H9 (cell line): Measurements from ENCODE around the gene C12orf75. TPM values are rescaled to one million over a fixed set of nuclear protein-coding genes. Genes with fewer than 3 reads are reported as not detected.
"Not testable (repeated sequence)": the region's sequence is repeated elsewhere in the genome, so short reads cannot be mapped to it uniquely, and the experiment has no call there.

Source experiments
- DNase-seq: peaks from one replicate; pipeline ENCODE4 v3.0.0-alpha.2; 2017
- H2AFZ ChIP-seq: one replicate; pipeline ENCODE4 v1.6.1; 2013; ENCODE audit warnings: mild to moderate bottlenecking, low read length, control low read depth, moderate library complexity
- H2AK5ac ChIP-seq: 2 replicates; pipeline ENCODE4 v1.6.1; 2013; ENCODE audit warnings: low read length, control low read depth, mixed read lengths; ENCODE audit not compliant: insufficient read length
- H2BK120ac ChIP-seq: one replicate; pipeline ENCODE4 v1.6.1; 2013; ENCODE audit warnings: low read depth, mild to moderate bottlenecking, low read length, control low read depth, inconsistent platforms; ENCODE audit not compliant: poor library complexity, severe bottlenecking
- H2BK12ac ChIP-seq: 2 replicates; pipeline ENCODE4 v1.6.1; 2013; ENCODE audit warnings: low read length, control low read depth, mixed read lengths, low read depth; ENCODE audit not compliant: insufficient read length
- H2BK15ac ChIP-seq: 2 replicates; pipeline ENCODE4 v1.6.1; 2013; ENCODE audit warnings: low read depth, low read length, control low read depth
- H2BK20ac ChIP-seq: one replicate; pipeline ENCODE4 v1.6.1; 2013; ENCODE audit warnings: low read depth, mild to moderate bottlenecking, low read length, control low read depth, inconsistent platforms; ENCODE audit not compliant: poor library complexity, severe bottlenecking
- H2BK5ac ChIP-seq: 2 replicates; pipeline ENCODE4 v1.6.1; 2013; ENCODE audit warnings: low read length, control low read depth, mixed read lengths; ENCODE audit not compliant: insufficient read length
- H3K14ac ChIP-seq: 2 replicates; pipeline ENCODE4 v1.6.1; 2013; ENCODE audit warnings: low read length, control low read depth; ENCODE audit not compliant: insufficient read depth
- H3K18ac ChIP-seq: 2 replicates; pipeline ENCODE4 v1.6.1; 2013; ENCODE audit warnings: low read depth, mild to moderate bottlenecking, mixed read lengths, low read length, control low read depth; ENCODE audit not compliant: insufficient read length
- H3K23ac ChIP-seq: 2 replicates; pipeline ENCODE4 v1.6.1; 2013; ENCODE audit warnings: low read length, control low read depth, mixed read lengths, low read depth; ENCODE audit not compliant: insufficient read length
- H3K23me2 ChIP-seq: 2 replicates; pipeline ENCODE4 v1.6.1; 2013; ENCODE audit warnings: low read depth, mild to moderate bottlenecking, mixed read lengths, low read length, control low read depth; ENCODE audit not compliant: insufficient read length, poor library complexity, severe bottlenecking
- H3K27ac ChIP-seq: 2 replicates; pipeline ENCODE4 v1.5.1; 2013; ENCODE audit warnings: low read length, control low read depth, mixed read lengths, low read depth; ENCODE audit not compliant: insufficient read length
- H3K27me3 ChIP-seq: 2 replicates; pipeline ENCODE4 v1.6.1; 2013; ENCODE audit warnings: low read length, control low read depth, inconsistent platforms; ENCODE audit not compliant: insufficient read depth
- H3K4ac ChIP-seq: 2 replicates; pipeline ENCODE4 v1.6.1; 2013; ENCODE audit warnings: low read depth, mild to moderate bottlenecking, control low read depth, inconsistent platforms, low read length, moderate library complexity
- H3K4me1 ChIP-seq: 2 replicates; pipeline ENCODE4 v1.6.1; 2013; ENCODE audit warnings: low read length, control low read depth, inconsistent platforms; ENCODE audit not compliant: insufficient read depth
- H3K4me2 ChIP-seq: 2 replicates; pipeline ENCODE4 v1.6.1; 2013; ENCODE audit warnings: low read length, control low read depth, mixed read lengths; ENCODE audit not compliant: insufficient read length, insufficient read depth
- H3K56ac ChIP-seq: 2 replicates; pipeline ENCODE4 v1.6.1; 2013; ENCODE audit warnings: low read depth, mild to moderate bottlenecking, mixed read lengths, low read length, control low read depth; ENCODE audit not compliant: insufficient read length
- H3K79me1 ChIP-seq: 2 replicates; pipeline ENCODE4 v1.6.1; 2013; ENCODE audit warnings: low read depth, mild to moderate bottlenecking, moderate library complexity, low read length, control low read depth, inconsistent platforms; ENCODE audit not compliant: insufficient read depth, poor library complexity, severe bottlenecking
- H3K79me2 ChIP-seq: 2 replicates; pipeline ENCODE4 v1.6.1; 2013; ENCODE audit warnings: low read length, control low read depth, inconsistent platforms; ENCODE audit not compliant: insufficient read depth
- H3K9ac ChIP-seq: 2 replicates; pipeline ENCODE4 v1.6.1; 2013; ENCODE audit warnings: low read length, control low read depth, mixed read lengths; ENCODE audit not compliant: insufficient read length; ENCODE audit errors: extremely low read depth
- H3K9me3 ChIP-seq: one replicate; pipeline ENCODE4 v1.6.1; 2013; ENCODE audit warnings: low read depth, low read length, inconsistent platforms; ENCODE audit not compliant: control insufficient read depth
- H3T11ph ChIP-seq: one replicate; pipeline ENCODE4 v1.6.1; 2013; ENCODE audit warnings: mild to moderate bottlenecking, low read length, control low read depth, inconsistent platforms
- H4K20me1 ChIP-seq: one replicate; pipeline ENCODE4 v1.6.1; 2013; ENCODE audit not compliant: control insufficient read depth, insufficient read length, insufficient read depth
- H4K5ac ChIP-seq: 2 replicates; pipeline ENCODE4 v1.6.1; 2013; ENCODE audit warnings: low read depth, mild to moderate bottlenecking, mixed read lengths, low read length, control low read depth; ENCODE audit not compliant: insufficient read length
- H4K8ac ChIP-seq: replicated peaks from 2 replicates; pipeline ENCODE4 v1.6.1; 2013; ENCODE audit warnings: low read length, control low read depth, mixed read lengths, low read depth; ENCODE audit not compliant: insufficient read length
- H4K91ac ChIP-seq: 2 replicates; pipeline ENCODE4 v1.6.1; 2013; ENCODE audit warnings: low read depth, mild to moderate bottlenecking, moderate library complexity, mixed read lengths, low read length, control low read depth; ENCODE audit not compliant: insufficient read length
- H3K27ac Mint-ChIP-seq, 3 experiments: 2 replicates in 2 of 3; 3 replicates in 1 of 3; pipeline ENCODE4 v1.8.0; 2020 to 2021; ENCODE audit warnings: mixed read lengths in 3 of 3, mild to moderate bottlenecking in 1 of 3, moderate library complexity in 1 of 3
- H3K27me3 Mint-ChIP-seq: 2 replicates; pipeline ENCODE4 v1.8.0; 2021; ENCODE audit warnings: low read depth, mild to moderate bottlenecking, moderate library complexity, mixed read lengths
- H3K36me3 Mint-ChIP-seq, 3 experiments: 2 replicates in 2 of 3; 3 replicates in 1 of 3; pipeline ENCODE4 v1.8.0; 2020 to 2021; ENCODE audit warnings: low read depth in 3 of 3, mixed read lengths in 3 of 3; ENCODE audit not compliant: insufficient read depth in 1 of 3
- H3K4me1 Mint-ChIP-seq, 2 experiments: 2 replicates each; pipeline ENCODE4 v1.8.0; 2020; ENCODE audit warnings: mixed read lengths in 2 of 2
- H3K4me3 Mint-ChIP-seq, 2 experiments: 2 replicates in 1 of 2; 3 replicates in 1 of 2; pipeline ENCODE4 v1.8.0; 2020 to 2021; ENCODE audit warnings: mild to moderate bottlenecking in 2 of 2, mixed read lengths in 2 of 2, moderate library complexity in 1 of 2
- H3K9me3 Mint-ChIP-seq, 2 experiments: 2 replicates in 1 of 2; 3 replicates in 1 of 2; pipeline ENCODE4 v1.8.0; 2020; ENCODE audit warnings: mild to moderate bottlenecking in 2 of 2, mixed read lengths in 2 of 2, moderate library complexity in 1 of 2
- WGBS: extraction: QIAGEN DNeasy Blood & Tissue Kit; methylation state at CpG from one replicate; pipeline ENCODE4 v1.1.7; 2013; ENCODE audit warnings: missing lambda C conversion rate, low lambda C conversion rate, mixed read lengths; ENCODE audit not compliant: insufficient read length; ENCODE audit errors: extremely low coverage; 5-methylcytosine and 5-hydroxymethylcytosine counted together
- total RNA-seq: library from RNA; stranded (reverse); gene quantifications from 2 replicates; pipeline ENCODE4 v1.2.1, GENCODE V29; 2021
- TF ChIP-seq, protein P1 (sequence below): fragments of 200-600 bp; sonication (generic); conservative IDR thresholded peaks from 3 replicates; pipeline ENCODE4 v1.8.0; 2021; ENCODE audit warnings: antibody characterized with exemption, mild to moderate bottlenecking

Gene C12orf75
- total RNA-seq, 1 experiment from 2014 or later, result 37.9 TPM

DNA sequence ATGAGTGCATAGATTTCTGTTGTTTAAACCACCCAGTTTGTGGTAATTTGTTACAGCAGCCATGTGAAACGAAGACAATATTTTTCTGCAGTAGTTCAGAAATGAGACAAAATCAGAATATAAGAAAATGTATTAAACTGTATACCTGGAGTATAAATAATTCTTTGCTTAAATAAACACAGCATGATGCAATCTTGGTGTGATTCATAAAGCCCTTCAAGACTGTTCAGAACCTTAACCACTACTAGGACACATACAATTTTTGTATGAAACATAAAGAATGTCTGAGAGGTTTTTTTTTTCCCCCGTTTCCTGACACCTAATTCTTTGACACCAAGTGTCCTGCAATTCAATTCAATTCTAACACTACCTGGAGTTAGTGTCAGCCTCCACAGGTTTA is 10.5 kb downstream of the C12orf75 start:
- H3K14ac ChIP-seq, result no peak overlapping the region
- WGBS, result no CpG with 5 or more reads among the region's 2 CpGs
- no peak overlapping the region for H2BK12ac ChIP-seq
- H3K4me3 Mint-ChIP-seq, result no peak overlapping the region
- peaks cover 17 to 18% of the 10 kb centered on the region in 2 experiments for H3K9me3 Mint-ChIP-seq
- no peak overlapping the region for H3K18ac ChIP-seq
- no peak overlapping the region for H3K56ac ChIP-seq
- H3K4me2 ChIP-seq, result no peak overlapping the region
- no peaks in the 10 kb centered on the region for H3K23me2 ChIP-seq
- peaks cover 5% of the 10 kb centered on the region for H3K27me3 Mint-ChIP-seq
- TF ChIP-seq, protein P1, sequence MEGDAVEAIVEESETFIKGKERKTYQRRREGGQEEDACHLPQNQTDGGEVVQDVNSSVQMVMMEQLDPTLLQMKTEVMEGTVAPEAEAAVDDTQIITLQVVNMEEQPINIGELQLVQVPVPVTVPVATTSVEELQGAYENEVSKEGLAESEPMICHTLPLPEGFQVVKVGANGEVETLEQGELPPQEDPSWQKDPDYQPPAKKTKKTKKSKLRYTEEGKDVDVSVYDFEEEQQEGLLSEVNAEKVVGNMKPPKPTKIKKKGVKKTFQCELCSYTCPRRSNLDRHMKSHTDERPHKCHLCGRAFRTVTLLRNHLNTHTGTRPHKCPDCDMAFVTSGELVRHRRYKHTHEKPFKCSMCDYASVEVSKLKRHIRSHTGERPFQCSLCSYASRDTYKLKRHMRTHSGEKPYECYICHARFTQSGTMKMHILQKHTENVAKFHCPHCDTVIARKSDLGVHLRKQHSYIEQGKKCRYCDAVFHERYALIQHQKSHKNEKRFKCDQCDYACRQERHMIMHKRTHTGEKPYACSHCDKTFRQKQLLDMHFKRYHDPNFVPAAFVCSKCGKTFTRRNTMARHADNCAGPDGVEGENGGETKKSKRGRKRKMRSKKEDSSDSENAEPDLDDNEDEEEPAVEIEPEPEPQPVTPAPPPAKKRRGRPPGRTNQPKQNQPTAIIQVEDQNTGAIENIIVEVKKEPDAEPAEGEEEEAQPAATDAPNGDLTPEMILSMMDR, result no peak
- H3T11ph ChIP-seq, result no peak overlapping the region
- H3K27ac ChIP-seq, result no peak overlapping the region
- H3K4ac ChIP-seq, result no peak overlapping the region
- H2BK120ac ChIP-seq, result no peak overlapping the region
- H3K36me3 Mint-ChIP-seq, result peaks cover 21 to 24% (median 23%) of the 10 kb centered on the region in 3 experiments
- H3K4me1 ChIP-seq, result peaks cover 5% of the 10 kb centered on the region; the same call in 1 of the 2 replicates
- no peak overlapping the region for H2BK20ac ChIP-seq
- no peak overlapping the region for H2BK5ac ChIP-seq
- no peaks in the 10 kb centered on the region for H3K27me3 ChIP-seq
- H4K91ac ChIP-seq, result no peak overlapping the region
- H4K5ac ChIP-seq, result no peak overlapping the region
- no peak overlapping the region for H3K9ac ChIP-seq
- peaks cover 3% of the 10 kb centered on the region for H3K79me1 ChIP-seq
- H3K4me1 Mint-ChIP-seq, result peaks cover 20 to 28% of the 10 kb centered on the region in 2 experiments
- no peak overlapping the region for H3K27ac Mint-ChIP-seq
- no peak overlapping the region for H4K8ac ChIP-seq
- H2AFZ ChIP-seq, result no peak overlapping the region
- no peaks in the 10 kb centered on the region for H4K20me1 ChIP-seq
- DNase-seq, result no peak
- H3K9me3 ChIP-seq, result no peaks in the 10 kb centered on the region
- H2AK5ac ChIP-seq, result no peak overlapping the region
- H3K23ac ChIP-seq, result no peak overlapping the region
- no peak overlapping the region for H2BK15ac ChIP-seq
- H3K79me2 ChIP-seq, result no peaks in the 10 kb centered on the region

GRCh38 chr12:105341620-105342019 is 11.1 kb downstream of the C12orf75 start:
- not testable (repeated sequence) for H4K5ac ChIP-seq, H2BK120ac ChIP-seq, H3K9ac ChIP-seq, H3K27me3 ChIP-seq, H2BK20ac ChIP-seq, H3K4me3 Mint-ChIP-seq, H3T11ph ChIP-seq, H4K91ac ChIP-seq, H3K23me2 ChIP-seq, H2BK5ac ChIP-seq, H3K14ac ChIP-seq, H3K4me2 ChIP-seq, H3K4ac ChIP-seq, H4K20me1 ChIP-seq, H3K23ac ChIP-seq, H3K9me3 ChIP-seq, H3K56ac ChIP-seq, H2AFZ ChIP-seq, H3K79me1 ChIP-seq, H3K4me1 ChIP-seq, H3K79me2 ChIP-seq, H4K8ac ChIP-seq, DNase-seq, H3K27me3 Mint-ChIP-seq, H2BK12ac ChIP-seq, H3K18ac ChIP-seq, H2BK15ac ChIP-seq, H3K27ac Mint-ChIP-seq, H2AK5ac ChIP-seq, H3K27ac ChIP-seq
- Mint-ChIP-seq H3K9me3 (peaks cover 17 to 18% of the 10 kb centered on the region in 2 experiments), H3K36me3 (peaks cover 21 to 24% (median 23%) of the 10 kb centered on the region in 3 experiments), H3K4me1 (peaks cover 20 to 28% of the 10 kb centered on the region in 2 experiments)
- no CpG with 5 or more reads among the region's 1 CpG for WGBS
